DOHH2 (cell line): ENCODE results near the gene TBPL1.

Experiments used
- EZH2phosphoT487 ChIP-seq: fragments of 200-600 bp; sonication (generic); IDR thresholded peaks from 2 replicates; pipeline ENCODE4 v1.6.1; 2017; ENCODE audit warnings: borderline replicate concordance, mild to moderate bottlenecking, antibody characterized with exemption, low read length, moderate library complexity, mixed read lengths
- TF ChIP-seq, protein P1 (sequence below): fragments of 200-600 bp; sonication (generic); IDR thresholded peaks from one replicate; pipeline ENCODE4 v1.5.1; 2014; ENCODE audit warnings: antibody characterized with exemption, mild to moderate bottlenecking, low read depth, low read length; ENCODE audit not compliant: poor library complexity, severe bottlenecking

DNA sequence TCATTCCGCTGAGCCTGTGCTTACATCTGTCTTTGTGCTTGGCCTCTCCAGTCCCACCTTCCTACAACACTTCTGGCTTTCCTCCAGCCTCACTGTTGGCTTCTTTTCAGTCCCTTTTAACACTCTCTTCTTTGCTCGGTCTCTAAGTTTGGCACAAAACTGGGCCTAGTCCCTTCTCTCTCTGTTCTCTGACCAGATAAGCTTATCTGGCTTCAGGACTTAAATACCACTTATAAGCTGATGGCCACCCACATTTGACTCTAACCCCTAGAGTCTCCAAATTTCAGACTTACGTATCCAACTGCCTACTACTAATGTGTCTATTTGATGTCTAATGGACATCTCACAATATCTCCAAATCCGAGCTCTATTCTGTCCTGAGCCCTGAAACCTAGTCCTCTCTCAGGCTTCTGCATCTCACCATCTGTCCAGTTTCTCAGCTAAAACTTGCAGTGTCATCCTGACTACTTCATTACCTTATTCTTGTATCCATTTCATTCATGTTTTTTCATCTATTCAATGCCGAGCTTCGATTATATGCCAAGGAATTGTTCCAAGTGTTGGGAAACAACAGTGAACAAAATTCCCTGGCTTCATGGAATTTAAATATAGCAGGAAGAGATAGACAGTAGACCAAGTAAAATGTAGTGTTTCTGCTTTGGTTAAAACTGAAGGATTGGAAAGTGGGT lies 40.1 kb downstream of the TBPL1 start:
- TF ChIP-seq, protein P1, sequence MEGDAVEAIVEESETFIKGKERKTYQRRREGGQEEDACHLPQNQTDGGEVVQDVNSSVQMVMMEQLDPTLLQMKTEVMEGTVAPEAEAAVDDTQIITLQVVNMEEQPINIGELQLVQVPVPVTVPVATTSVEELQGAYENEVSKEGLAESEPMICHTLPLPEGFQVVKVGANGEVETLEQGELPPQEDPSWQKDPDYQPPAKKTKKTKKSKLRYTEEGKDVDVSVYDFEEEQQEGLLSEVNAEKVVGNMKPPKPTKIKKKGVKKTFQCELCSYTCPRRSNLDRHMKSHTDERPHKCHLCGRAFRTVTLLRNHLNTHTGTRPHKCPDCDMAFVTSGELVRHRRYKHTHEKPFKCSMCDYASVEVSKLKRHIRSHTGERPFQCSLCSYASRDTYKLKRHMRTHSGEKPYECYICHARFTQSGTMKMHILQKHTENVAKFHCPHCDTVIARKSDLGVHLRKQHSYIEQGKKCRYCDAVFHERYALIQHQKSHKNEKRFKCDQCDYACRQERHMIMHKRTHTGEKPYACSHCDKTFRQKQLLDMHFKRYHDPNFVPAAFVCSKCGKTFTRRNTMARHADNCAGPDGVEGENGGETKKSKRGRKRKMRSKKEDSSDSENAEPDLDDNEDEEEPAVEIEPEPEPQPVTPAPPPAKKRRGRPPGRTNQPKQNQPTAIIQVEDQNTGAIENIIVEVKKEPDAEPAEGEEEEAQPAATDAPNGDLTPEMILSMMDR: no peak
- no peak for TF ChIP-seq EZH2phosphoT487
